GM21423 (cell line): ENCODE results near the gene AP1G2.
"Not testable (repeated sequence)": the region's sequence is repeated elsewhere in the genome, so short reads cannot be mapped to it uniquely, and the experiment has no call there.

Experiments
- ATAC-seq: cut with Tn5 transposase; IDR thresholded peaks from one replicate; pipeline ENCODE4 v1.9.1; 2021; ENCODE audit warnings: mild to moderate bottlenecking, moderate library complexity; ENCODE audit not compliant: unreplicated experiment

AP1G2 gene

DNA sequence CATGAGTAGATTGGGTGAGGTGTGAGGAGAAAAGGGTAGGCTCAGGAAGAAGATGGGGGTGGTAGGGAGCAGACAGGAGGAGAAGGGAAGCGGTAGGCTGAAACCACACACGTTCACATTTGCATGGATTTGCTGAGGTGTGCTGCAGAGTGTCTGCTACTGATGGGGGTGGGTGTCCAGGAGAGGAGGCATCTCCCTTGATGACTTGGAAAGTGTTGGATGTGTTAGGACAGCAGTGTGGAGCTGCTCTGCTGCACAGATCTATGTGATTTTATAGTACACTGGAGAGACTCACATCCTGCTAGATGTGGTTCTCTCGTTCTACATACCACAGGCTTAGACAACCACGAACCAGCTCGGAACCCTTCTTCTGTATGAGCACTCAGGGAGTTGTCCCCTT, 25.3 kb downstream of the AP1G2 start:
- no peak for ATAC-seq

DNA sequence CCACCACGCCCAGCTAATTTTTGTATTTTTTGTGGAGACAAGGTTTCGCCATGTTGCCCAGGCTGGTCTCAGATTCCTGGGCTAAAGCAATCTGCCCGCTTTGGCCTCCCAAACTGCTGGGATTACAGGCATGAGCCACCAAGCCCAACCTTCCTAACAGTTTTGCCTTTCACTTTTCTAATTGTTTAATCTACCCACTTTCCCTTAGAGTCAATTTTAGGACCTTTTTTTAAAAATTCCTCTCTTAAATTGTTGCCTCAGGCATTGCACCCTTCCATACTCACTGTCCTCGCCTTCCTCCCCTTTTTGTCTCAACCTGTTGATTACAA, 27.5 kb downstream of the AP1G2 start:
- ATAC-seq = no peak

DNA sequence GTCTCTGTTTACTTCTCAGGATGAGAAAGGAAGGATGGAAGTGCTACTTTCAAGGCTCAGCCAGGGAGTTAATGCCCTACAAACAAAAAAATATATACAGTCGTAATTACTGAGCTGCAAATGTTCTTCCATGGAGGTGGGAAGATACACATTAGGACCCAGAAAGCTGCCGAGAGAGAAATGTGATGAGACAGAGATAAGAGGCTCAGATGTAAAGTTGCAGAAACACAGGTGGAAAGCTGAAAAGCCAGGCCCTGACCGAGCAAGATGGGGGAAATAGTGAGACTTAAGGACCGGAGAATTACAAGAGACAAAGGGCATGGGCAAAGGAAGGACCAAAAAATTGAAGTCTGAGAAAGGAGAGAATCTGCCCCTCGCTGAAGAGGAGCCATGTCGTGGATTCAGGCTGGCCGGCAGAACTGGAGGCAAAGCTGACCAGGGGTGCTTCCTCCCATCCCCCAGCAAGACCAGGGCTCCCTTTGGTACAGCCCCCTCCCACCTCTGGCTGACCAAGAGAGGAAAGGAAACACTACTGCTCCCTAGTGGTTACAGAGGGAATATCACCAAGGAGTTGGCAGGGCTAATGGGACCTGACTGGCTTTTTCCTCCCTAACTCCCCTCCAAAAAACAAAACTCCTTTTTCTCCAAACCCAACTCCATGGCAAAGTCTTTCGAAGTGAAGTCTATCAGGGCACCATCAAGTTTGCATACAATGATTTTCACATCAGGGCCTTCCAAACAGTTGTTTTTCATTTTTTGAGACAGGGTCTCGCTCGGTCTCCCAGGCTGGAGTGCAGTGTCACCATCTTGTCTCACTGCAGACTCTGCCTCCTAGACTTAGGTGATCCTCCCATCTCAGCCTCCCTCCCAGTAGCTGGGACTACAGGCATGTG, 28.1 kb downstream of the AP1G2 start:
- no peak for ATAC-seq

DNA sequence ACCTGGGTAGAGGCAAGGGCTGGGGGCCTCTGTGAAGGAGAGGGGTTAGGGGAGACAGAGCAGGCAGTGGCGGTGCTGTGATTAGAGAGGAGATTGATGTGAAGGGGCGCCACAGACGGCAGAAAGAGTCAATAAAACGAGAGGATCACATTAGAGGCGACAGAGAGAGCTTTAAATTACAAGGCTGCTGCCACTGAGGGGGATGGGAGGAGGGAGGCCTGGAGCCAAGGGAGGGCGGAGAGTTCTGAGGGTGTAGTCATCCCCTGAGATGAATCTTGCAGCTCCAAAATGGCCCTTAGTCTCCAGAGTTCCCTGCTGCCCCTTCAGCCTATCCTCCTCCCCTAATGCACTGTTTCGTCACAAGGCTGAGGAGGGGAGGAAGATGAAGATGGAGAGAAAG, 28.8 kb downstream of the AP1G2 start:
- no peak for ATAC-seq

DNA sequence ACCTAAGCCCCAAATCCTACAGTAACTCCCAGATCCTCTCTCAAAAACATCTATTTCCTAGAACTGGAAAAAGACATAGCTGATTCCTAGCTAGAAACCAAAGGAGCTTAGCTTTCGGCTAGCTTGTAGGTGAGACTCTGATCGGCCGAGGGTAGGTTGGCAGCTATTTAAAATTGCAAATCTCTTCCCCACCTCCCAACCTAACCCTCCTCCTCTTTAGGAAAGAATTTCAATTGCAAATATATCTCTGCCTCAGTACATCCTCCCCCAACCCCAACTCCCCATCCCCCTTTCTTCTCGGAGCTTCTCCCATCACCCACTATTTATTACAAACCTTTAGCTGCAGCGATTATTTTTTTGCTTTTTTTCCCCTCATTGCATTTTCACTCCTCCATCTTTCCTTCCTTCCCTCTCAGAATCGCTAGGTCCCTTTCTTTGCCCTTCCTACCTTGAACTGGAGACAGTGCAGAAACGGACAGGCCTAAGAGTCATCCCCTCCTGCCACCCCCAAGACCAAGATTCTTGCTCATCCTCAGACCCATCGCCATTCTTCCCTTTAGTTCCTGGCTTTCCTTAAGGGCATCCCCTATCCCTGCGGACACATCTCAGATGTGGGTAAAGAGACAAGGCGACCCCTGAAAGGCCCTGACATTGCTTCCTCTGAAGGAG, 29.4 kb downstream of the AP1G2 start:
- no peak for ATAC-seq

DNA sequence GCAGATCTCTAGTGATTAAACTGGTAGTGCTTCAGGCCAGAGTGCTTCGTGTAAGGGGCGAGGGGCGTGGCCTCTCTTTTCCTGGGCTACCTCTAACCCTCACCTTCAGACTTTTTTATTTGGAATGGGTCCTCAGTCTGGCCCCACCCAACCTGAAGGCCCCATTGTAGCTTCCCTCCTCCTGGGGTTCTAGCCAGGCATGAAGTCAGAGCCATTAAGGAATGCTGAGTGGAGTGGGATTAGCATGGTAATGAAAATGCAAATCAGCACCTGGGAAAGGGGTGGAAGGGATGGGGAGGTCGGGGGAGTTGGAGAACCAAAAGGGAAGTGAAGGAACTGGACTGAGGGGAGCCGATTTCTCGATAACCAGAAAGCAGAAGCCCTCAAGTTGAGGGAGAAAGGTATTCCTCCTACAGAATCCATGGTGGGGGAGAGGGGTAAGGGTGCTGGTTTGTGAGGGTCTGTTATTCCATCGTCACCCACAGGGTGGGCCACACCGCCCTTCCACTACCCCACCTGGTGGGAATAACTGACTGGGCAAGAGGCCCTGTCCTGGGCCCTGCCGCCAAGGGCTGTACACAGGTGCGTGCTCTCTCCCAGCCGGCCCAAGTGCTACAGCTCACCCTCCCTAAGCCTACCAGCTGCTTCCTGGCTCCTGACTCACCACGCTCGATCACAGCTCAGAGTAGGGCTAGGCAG, 30.1 kb downstream of the AP1G2 start:
- ATAC-seq = no peak

DNA sequence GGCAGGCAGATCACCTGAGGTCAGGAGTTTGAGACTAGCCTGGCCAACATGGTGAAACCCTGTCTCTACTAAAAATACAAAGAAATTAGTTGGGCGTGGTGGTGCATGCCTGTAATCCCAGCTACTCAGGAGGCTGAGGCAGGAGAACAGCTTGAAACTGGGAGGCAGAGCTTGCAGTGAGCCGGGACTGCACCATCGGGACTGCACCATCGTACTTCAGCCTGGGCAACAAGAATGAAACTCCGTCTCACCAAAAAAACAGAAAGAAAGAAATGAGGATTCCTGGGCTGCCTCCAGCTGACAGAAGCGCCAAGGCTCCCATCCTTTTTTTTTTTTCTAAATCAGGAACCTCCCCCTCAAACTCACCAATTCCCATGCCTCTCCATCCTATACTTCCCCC, 30.7 kb downstream of the AP1G2 start:
- not testable (repeated sequence) for ATAC-seq

DNA sequence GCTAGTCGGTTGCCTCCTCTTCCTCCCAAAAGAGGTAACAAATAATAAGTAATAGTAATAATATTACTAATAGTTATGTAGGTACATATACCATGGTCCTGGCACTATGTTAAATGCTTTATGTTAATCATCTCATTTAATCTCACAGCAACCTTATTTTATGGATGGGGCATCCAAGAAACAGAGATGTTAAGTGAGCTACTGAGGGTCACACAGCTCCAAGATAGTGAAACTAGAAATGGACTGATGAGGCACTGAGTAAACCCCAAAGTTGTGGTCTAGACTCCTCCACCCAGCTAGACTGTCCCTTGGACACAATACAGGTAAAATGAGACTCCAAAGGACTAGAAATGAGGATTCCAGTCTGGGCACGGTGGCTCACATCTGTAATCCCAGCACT, 31.1 kb downstream of the AP1G2 start:
- ATAC-seq = no peak

DNA sequence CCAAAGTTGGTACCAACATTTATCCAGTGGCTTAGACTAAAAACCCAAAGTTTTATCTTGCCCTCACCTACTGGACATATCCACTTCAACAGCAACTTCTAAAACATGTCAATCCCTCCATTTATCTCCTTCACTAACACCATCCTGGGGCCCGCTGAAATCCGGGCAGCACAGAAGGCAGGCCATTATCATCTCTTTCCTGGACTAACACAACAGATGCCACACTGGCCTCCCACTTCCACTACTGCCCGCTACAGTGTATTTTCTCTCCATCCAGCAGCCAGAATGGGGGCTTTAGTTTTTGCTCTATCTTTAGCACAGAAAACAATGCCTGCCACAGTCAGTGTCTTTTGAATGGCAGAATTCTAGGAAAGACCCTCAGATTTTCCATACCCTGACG, 31.6 kb downstream of the AP1G2 start:
- no peak for ATAC-seq

DNA sequence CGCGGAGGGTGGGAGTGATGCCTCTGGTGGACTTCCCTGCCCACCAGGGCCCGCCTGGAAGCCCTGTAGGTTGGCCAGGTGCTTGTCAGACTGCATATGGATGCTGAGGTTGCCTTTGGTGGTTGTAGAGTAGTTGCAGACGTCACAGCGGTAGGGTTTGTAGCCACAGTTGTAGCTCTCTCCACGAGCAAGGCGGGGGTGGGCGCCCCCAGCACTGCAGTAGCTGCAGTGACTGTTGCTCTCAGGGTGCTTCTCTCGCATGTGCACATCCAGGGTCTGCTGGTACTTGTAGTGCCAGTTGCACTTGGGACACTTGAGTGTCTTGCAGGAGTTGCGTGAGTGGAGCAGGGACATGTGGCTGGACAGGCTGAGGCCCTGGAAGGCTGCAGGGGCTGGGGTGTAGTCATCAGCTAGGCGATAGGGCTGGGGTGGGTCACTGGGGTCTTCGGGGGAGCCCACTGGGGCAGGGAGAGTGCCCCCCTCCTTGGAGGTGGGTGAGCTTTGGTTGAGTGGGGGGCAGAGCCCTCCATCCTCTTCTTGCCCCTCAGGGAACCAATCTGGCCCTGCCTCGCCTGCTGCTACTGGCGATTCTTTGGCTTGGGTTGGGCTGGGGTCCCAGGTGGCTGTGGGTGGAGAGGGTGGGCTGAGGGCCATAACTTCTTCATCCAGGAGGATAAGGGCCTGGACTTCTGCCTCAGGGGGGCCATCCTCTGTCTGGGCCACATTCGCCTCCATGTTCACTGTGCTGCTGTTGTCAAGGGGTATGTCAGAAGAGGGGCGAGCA, 33.7 kb downstream of the AP1G2 start:
- ATAC-seq = no peak

DNA sequence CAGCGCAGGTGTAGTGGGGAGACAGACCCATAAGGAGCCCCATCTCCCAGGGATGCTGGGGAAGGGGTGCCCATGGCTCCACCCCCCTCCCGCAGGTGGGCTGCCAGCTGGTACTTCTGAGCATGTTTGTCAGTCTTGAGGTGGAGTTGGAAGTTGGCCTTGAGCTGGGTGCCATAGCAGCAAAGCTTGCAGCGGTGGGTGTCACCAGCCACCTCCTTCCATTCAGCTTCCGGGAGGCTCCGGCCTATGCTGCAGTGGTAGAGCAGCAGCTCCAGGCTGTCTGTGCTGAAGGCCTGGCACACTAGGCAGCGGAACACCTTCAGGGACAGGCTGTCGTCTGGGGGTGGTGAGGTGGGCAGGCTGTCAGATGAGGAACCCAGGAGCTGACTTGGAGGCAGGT, 34.9 kb downstream of the AP1G2 start:
- ATAC-seq = no peak

DNA sequence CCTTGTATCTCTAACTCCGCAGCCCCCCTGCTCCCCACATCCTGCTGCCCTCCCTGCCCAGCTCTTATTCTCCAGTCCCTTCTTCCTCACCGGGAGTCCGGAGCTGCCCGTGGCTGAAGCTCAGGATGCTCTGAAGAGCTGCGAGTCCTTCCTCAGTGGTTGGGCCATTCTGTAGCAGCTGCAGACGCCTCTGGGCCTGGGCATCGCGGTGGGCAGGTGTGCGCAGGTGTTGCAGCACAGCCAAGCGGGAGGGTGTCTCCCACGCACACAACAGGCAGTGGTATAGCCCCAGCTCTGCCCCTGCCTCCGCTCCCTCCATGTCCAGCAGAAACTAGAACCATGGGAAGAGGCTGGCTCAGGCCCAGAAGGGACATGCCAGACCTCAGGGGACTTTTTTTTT, 36.2 kb downstream of the AP1G2 start:
- no peak for ATAC-seq

DNA sequence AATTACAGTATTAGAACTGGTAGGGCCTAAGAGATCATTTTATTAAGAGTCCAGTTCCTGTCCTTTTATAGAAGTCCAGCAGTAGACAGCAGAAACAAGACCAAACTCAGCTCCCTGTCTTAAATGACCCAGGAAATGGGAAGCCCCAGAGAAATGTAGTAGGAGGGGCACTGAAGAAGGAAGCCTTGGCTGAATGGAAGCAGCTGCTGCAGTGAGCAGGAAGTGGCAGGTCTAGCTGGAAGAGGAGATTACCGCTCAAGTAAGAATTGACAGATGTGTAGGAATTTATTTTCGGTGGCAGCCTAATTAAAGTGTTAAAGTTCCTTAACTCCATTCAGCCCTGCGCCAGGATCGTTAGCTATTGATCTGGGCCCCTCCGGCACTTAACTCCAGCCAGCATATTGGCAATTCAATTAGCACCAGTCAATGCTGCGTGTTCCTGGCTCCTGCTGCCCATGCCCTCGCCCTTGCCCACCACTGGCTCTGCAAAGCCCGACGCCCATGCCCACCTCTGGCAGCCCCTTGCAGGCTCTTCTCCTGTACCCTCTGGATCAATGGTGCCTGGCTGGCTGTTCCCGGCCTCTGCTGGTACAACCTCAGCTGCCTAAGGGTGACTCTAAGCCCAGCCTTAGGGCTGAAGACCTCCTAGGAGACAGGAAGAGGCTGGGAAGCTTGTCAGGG, 37.1 kb downstream of the AP1G2 start:
- ATAC-seq = no peak

DNA sequence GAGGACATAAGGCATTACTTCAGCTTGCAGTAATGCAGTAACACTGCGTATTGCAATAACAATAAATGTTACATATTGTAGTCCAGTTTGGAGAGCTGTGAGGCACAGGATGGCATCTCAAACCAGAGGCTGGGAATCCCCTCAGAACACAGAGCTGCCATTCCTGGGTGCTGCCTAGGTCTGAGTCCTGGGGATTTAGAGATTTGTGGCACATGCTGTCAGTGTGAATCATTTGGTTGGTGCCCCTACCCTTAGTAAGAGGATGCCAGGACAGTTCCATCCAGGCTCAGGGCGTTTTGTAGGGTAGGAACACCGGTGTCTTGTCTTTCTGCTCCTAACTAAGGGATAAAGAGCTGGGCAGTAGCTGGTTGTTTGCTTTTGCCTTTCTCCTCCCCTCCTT, 38.6 kb downstream of the AP1G2 start:
- no peak for ATAC-seq

DNA sequence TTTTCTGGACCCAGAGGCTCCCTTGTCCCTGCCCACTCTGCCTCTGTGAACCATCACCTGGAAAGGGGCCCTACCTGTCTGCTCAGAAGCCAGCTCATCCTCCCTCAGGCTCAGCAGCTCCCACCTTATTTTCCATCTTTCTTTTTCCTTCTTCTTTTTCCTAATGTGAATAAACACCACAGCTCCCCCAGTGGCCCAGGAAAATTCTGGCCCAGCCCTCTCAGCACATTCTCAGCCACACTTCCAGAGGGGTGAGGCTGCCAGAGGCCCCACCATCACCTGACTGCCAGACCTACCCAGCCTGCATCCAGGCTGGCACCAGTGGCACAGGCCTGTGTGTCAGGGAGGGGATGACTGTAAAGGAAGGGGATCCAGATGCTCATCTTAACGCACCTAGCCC, 39.0 kb downstream of the AP1G2 start:
- no peak for ATAC-seq

DNA sequence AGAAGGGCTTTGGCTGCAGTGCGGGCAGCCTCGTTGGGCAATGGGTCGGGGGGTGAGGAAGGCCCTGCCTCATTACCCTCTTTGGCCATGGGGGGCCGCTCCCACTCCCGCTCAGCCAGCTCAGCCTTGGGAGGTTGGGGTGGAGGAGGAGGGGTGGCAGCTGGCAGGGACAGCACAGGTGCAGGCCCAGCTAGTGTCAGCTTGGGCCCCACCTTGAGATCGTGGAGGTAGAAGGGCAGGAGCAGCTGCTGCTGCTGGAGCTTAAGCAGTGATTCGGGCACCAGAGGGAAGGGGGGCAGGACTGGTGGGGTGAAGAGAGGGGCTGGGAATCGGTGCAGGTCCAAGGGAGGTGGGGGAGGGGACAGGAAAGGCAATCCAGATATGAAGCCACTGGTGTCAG, 42.0 kb downstream of the AP1G2 start:
- ATAC-seq = no peak

DNA sequence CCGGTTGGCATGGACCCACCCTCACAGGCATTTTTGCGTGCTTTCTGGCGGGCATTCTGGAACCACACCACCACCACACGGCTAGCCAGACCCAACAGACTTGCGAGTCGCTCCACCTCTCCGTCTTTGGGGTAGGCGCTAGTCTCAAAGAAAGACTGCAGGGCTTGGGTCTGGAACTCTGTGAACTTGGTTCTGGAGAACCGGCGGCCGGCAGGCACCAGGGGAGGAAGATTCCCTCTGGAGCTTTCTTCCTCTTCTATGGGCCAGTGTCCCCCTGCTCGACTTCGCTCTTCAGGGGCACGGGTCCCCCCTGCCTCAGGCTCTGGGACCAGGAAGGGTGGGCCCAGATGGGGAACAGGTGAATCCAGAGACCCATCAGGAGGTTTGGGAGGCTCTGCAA, 42.6 kb downstream of the AP1G2 start:
- no peak for ATAC-seq

DNA sequence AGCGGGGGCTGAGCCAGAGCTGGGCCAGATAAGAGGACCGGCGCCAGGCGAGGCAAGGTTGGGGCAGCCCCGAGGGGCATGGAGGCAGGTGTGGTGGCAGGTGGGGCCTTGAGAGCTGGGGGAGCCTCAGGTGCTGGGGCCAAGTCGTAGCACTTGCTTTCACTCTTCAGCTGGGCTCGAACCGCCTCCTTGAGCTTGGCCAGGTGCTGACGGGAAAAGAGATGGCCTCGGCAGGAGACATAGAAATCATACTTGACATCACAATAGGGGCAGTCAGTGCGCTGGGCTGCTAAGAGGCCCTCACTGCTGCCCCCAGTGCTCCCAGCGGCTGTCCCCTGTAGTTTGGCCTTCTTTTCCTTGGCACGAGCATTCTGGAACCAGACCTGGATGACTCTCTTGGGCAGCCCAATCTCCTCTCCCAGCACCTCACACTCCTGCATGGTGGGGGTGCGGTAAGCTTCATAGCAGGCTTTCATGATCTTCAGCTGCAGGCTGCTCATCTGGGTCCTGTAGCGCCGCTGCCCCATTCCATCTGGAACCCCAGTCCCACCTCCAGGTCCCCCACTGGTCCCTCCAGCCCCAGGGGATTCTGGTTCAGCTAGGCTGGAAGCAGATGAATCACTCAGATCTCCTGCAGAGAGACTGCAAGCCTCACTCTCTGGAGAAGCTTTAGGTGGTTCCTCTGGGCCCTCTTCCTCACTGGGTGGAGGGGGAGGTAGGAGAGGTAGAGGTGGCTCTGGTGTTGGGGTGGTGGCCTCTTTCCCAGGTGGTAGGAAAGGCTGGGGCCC, 44.2 kb downstream of the AP1G2 start:
- ATAC-seq = no peak

DNA sequence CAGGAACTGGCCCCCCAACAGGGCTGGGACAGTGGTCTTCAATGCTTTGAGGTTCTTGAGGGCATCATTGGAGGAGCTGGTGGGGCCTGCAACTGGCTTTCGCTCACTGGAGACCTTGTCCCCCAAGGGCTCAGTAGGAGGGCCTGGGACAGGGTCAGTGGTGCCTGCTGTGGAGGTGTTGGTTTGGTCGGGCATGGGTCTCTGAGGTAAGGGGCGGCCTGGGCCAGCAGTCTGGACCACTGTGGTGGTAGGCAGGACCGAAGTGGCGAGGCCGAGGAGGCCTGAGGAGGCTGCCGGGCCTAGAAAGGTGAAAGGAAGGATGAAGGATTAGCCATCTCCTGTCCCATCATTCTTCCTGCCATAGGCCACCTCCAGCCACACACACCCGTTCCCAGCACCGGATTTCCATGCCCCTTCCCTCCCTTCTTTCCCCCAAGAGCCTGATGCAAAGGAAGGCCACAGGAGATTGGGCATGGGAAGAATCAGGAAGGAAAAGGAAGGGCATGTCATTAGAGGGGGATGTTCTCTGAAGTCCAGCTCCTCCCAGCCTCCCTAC, 44.9 kb downstream of the AP1G2 start:
- no peak for ATAC-seq
